ENCODE results near the gene SUPT3H. TPM values are rescaled to one million over a fixed set of nuclear protein-coding genes. Genes with fewer than 3 reads are reported as not detected.
"Not testable (repeated sequence)": the region's sequence is repeated elsewhere in the genome, so short reads cannot be mapped to it uniquely, and the experiment has no call there.

The SUPT3H gene
- total RNA-seq, 1 donor from 2014 or later, result 2.9 TPM

DNA sequence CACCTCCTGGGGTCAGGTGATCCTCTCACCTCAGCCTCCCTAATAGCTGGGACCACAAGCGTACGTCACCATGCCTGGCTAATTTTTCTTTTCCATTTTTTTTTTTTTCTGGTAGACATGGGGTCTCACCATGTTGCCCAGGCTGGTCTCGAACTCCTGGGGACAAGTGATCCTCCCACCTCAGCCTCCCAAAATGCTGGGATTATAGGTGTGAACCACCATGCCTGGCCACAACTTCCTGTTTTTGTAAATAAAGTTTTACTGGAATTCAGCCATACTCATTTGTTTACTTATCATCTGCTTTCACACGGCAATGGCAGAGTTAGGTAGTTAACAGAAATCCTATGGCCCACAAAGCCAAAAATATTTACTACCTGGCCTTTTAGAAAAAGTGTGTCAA lies 57.4 kb downstream of the SUPT3H start:
- no peak for ATAC-seq

- no peak for ATAC-seq
Measured at GRCh38 chr6:45314146-45314545, 63.6 kb downstream of the SUPT3H start.

GRCh38 chr6:45310118-45310788 lies 67.5 kb downstream of the SUPT3H start:
- no peak for ATAC-seq

DNA sequence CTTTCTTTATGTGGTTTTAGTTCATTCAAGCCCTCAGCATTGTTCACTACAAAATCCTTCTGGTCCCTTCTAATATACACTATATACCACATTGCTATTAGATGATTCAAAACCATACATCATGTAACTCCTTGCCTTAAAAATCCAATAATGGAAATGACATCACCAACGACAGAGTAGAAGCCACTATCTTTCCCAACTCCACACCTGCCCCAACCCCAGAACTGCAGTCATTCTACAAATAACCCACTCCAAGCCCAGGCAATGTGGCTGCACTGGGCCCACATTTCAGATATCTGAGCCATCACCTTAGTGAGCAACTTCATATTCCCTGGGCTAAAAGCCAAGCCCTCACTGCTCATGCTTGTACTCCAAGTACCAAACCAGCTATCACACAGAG lies 72.2 kb downstream of the SUPT3H start:
- ATAC-seq, result no peak

DNA sequence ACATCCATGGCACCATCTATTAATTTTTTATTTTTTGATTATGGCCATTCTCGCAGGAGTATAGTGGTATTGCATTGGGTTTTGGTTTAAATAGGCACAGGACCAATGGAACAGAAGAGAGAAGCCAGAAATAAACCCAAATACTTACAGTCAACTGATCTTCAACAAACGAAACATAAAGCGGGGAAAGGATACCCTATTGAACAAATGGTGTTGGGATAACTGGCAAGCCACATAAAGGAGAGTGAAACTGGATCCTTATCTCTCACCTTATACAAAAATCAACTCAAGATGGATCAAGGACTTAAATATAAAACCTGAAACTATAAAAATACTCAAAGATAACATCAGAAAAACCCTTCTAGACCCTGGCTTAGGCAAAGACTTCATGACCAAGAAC lies 74.9 kb downstream of the SUPT3H start:
- no peak for ATAC-seq

GRCh38 chr6:45301348-45302142 lies 76.2 kb downstream of the SUPT3H start:
- ATAC-seq, result no peak

- no peak for ATAC-seq
Measured at GRCh38 chr6:45300736-45301135, 77.0 kb downstream of the SUPT3H start.

DNA sequence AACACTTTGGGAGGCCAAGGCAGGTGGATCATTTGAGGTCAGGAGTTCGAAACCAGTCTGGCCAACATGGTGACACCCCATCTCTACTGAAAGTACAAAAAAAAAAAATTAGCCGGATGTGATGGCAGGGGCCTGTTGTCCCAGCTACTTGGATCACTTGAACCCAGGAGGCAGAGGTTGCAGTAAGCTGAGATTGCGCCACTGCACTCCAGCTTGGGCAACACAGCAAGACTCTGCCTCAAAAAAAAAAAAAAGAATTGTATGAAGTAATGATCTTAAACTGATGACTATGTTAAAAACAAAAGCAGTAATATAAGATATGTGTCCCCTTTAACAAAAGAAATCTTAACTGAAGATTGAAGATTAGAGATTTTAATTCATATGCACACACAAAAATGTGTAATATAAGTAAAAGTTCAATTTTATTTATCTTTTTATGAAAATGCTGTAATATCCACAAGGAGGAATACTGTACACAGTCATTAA lies 78.6 kb downstream of the SUPT3H start:
- no peak for ATAC-seq

- no peak for ATAC-seq
Measured at GRCh38 chr6:45297320-45297719, 80.4 kb downstream of the SUPT3H start.

DNA sequence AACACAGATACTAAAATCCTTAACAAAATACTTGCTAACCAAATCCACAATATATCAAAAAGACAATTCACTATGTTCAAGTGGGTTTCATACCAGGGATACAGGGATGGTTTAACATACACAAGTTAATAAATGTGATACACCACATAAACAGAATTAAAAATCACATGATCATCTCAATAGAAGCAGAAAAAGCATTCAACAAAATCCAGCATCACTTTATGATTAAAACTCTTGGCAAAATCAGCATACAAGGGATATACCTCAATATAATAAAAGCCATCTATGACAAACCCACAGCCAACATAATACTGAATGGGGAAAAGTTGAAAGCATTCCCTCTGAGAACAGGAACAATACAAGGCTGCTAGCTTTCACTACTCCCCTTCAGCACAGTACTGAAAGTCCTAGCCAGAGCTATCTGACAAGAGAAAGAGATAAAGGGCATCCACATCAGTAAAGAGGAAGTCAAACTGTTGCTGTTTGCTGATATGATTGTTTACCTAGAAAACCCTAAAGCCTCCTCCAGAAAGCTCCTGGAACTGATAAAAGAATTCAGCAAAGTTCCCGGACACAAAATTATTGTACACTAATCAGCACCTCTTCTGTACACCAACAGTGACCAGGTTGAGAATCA lies 83.6 kb downstream of the SUPT3H start:
- ATAC-seq, result not testable (repeated sequence)

DNA sequence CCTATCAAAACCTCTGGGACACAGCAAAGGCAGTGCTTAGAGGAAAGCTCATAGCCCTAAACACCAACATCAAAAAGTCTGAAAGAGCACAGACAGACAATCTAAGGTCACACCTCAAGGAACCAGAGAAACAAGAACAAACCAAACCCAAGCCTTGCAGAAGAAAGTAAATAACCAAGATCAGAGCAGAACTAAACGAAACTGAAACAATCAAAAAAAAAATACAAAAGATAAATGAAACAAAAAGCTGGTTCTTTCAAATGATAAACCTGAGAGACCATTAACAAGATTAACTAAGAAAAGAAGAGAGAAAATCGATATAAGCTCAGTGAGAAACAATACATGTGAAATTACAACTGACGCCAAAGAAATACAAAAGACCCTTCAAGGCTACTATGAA lies 84.4 kb downstream of the SUPT3H start:
- no peak for ATAC-seq

DNA sequence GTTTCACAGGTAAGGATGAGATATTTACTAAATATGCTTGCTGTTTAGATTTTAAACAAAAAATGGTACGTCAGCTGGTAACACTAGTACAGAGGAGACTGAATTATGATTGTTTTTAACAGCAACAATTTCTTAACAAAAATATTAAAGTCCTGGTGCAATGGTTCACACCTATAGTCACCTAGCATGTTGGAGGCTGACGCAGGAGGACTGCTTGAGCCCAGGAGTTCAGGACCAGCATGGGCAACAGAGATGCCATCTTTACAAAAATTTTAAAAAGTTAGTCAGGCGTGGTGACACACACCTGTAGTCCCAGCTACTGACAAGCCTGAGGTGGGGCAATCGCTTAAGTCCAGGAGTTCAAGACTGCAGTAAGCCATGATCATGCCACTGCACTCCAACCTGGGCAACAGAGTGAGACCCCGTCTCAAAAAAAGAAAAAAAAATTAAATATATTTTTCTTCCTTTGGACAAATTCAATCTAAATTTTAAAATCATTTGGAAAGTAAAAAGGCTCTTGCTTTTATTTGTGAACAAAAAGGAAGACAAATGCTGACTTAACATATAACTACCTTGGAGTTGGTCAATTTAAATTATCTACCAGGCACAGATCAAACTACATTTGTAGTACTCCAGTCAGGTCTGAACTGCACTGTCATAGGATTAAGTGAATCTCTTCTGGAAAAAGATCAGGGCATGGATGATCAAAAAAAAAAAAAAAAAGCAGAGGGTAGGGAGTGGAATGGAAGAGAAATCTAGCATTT lies 87.8 kb downstream of the SUPT3H start:
- no peak for ATAC-seq

DNA sequence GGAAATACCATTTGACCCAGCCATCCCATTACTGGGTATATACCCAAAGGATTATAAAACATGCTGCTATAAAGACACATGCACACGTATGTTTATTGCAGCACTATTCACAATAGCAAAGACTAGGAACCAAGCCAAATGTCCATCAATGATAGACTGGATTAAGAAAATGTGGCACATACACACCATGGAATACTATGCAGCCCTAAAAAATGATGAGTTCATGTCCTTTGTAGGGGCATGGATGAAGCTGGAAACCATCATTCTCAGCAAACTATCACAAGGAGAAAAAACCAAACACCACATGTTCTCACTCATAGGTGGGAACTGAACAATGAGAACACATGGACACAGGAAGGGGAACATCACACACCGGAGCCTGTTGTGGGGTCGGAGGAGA lies 91.0 kb downstream of the SUPT3H start:
- ATAC-seq, result not testable (repeated sequence)

GRCh38 chr6:45278367-45278766 lies 99.4 kb downstream of the SUPT3H start:
- ATAC-seq, result no peak

GRCh38 chr6:45277741-45278140 lies 100.0 kb downstream of the SUPT3H start:
- ATAC-seq, result not testable (repeated sequence)

GRCh38 chr6:45275358-45275757 lies 102.4 kb downstream of the SUPT3H start:
- ATAC-seq, result no peak

DNA sequence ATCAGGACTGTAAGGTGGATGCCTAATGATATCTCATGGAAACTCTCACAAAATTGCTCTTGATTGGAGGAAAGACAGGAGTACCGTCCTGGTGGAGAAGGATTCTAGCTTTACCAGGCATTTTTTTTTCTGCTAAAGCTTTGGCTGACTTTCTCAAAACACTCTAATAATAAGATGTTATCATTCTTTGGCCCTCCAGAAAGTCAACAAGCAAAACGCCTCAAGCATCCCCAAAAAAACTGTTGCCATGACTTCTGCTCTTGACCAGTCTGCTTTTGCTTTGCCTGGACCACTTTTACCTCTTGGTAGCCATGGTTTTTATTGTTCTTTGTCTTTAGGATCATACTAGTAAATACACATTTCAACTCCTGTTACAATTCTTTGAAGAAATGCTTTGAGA lies 105.1 kb downstream of the SUPT3H start:
- no peak for ATAC-seq

GRCh38 chr6:45265246-45265645 lies 112.5 kb downstream of the SUPT3H start:
- no peak for ATAC-seq

DNA sequence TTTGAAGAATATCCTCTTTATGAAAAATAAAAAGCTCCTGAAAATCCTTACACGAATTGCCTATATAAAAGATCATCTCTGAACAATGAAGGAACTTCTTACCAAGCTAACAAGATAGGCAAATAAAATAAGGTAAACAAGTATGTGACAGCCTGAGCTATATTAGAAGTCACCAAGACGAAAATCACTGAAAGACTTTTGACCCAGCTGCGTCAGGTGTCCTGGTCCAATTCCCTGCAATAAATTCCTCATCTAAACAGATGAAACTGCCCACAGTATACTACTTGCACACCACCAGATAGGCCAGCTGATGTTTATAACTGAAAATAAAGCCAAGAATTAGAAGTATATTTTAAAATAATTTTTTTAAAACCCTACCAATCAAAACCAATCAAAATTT lies 117.0 kb downstream of the SUPT3H start:
- ATAC-seq, result no peak

DNA sequence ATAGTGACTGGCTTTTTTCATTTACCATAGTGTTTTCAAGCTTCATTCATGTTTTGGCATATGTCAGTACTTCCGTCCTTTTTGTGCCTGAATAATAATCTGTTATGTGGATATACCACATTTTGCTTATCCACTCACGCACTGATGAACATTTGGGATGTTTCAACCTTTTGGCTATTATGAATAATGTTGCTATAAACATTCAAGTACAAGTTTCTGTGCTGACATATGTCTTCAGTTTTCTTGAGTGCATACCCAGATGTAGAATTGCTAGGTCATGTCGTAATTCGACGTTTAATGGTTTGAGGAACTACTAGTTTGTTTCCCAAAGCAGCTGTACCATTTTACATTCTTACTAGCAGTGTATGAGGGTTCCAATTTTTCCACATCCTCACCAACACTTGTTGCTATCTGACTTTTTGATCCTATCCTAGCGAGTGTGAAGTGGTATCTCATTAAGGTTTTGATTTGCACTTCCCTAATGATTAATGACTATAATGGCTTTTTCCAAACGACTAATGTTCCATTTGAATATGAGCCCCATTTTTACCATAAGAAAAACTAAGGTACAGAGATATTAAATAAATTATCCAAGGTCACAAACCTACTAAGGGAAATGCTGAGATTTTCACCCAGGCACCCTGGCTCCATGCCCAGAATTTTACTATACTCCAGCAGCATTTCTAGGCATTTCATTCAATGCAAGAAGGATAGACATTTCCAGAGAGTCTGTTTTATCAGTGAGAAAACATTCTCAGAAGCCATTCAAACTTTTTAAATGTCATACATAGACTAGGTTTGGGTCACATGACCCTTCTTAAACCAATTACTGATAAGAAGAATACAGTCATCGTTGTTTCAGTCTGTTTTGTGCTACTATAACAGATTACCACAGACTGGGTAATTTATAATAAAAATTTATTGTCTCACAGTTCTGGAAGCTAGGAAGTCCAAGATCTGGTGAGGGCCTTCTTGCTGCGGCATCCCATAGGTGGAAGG lies 120.7 kb downstream of the SUPT3H start:
- ATAC-seq, result no peak

DNA sequence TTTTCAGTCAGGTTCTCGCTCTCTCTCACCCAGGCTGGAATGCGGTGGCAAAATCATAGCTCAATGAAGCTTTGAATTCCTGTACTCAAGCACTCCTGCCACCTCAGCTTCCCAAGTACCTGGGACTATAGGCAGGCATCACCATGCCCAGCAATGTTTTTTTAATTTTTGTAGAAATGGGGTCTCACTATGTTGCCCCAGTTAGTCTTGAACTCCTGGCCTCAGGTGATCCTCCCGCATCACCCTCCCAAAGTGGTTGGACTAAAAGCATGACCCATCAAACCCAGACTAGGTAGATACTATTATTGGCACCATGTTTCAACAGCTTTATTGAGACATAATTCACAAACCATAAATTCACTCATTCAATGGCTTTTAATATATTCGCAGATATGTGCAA lies 122.3 kb downstream of the SUPT3H start:
- ATAC-seq, result no peak

GRCh38 chr6:45254253-45254652 lies 123.5 kb downstream of the SUPT3H start:
- no peak for ATAC-seq
